Ovary (tissue), 9 donors: ENCODE measurements around the gene FAM222A. TPM values are rescaled to one million over a fixed set of nuclear protein-coding genes. Genes with fewer than 3 reads are reported as not detected.
A peak's percentile ranks its signal among the peaks of the same experiment; 100 is the strongest.

Source experiments
- DNase-seq, 5 donors: peaks; one replicate each; pipeline ENCODE4 v3.0.0-alpha.2; 2019 to 2020
- H3K27ac ChIP-seq, 2 donors: fragments of 200-600 bp; one replicate each; pipeline versions ENCODE4 v1.5.1 to v1.8.0; 2019 to 2022
- H3K27me3 ChIP-seq: fragments of 200-600 bp; one replicate; pipeline ENCODE4 v1.8.0; 2022
- H3K36me3 ChIP-seq: fragments of 200-600 bp; sonication (generic); one replicate; pipeline ENCODE4 v1.5.1; 2019
- H3K4me1 ChIP-seq: one replicate; pipeline ENCODE4 v1.8.1; 2013; ENCODE audit warnings: mild to moderate bottlenecking, moderate library complexity; ENCODE audit not compliant: insufficient read depth
- H3K4me3 ChIP-seq: fragments of 200-600 bp; sonication (generic); one replicate; pipeline ENCODE4 v1.5.1; 2017
- H3K9me3 ChIP-seq, 2 donors: fragments of 200-600 bp in 1 of 2; sonication (generic) in 1 of 2; one replicate each; pipeline versions ENCODE4 v1.5.1 to v1.8.1; 2013 to 2019; ENCODE audit warnings: mild to moderate bottlenecking in 1 of 2, moderate library complexity in 1 of 2
- EP300 ChIP-seq: sonication (generic); formaldehyde crosslinking; IDR thresholded peaks from one replicate; pipeline ENCODE4 v1.6.1; 2017; ENCODE audit warnings: antibody characterized with exemption
- POLR2A ChIP-seq: fragments of 450-650 bp; IDR thresholded peaks from one replicate; pipeline ENCODE4 v1.6.1; 2017; ENCODE audit warnings: antibody characterized with exemption, mild to moderate bottlenecking, moderate library complexity
- WGBS, 3 donors: extraction: QIAGEN DNeasy Blood & Tissue Kit in 1 of 3; methylation state at CpG; one replicate each; pipeline versions ENCODE4 v1.1.5 to v1.1.7; 2013 to 2017; 5-methylcytosine and 5-hydroxymethylcytosine counted together
- intact Hi-C, 4 donors: fragments of 100-400 bp; cut with DNase I; formaldehyde crosslinking; loops; one replicate each; pipeline versions ENCODE4 v1.11.0 to v1.15.1; 2022 to 2023
- polyA plus RNA-seq, 2 donors: library from polyadenylated mRNA; stranded (reverse); fragments of 200-250 nt in 1 of 2; fragments of 350-450 nt in 1 of 2; fragmentation: Illumina TruSeq in 1 of 2; extraction: RNeasy Lipid Tissue Mini Kit (QIAGEN cat#74804) in 1 of 2; gene quantifications; one replicate each; pipeline ENCODE4 v1.2.3, GENCODE V29; 2013 to 2014
- total RNA-seq, 7 donors: library from RNA; depleted of rRNA in 2 of 7; stranded (reverse); fragments of >200 nt in 2 of 7; fragmentation: NEBNext Ultra II Directional in 3 of 7; extraction: Animal tissue kit (Norgen Biotek cat#: 25700) in 3 of 7; gene quantifications; one replicate each; pipeline versions ENCODE4 v1.1.0 to v1.2.4, GENCODE V29; 2016 to 2023
- TF ChIP-seq, protein P1 (sequence below), 3 donors: fragments of 450-650 bp in 2 of 3; fragments of 200-600 bp in 1 of 3; IDR thresholded peaks; one replicate each; pipeline versions ENCODE4 v1.5.1 to v1.8.0; 2016 to 2022; ENCODE audit warnings: antibody characterized with exemption in 3 of 3, mild to moderate bottlenecking in 1 of 3
- donor health status: DM: no; HTN: no; CAD: no; lungs with moderate emphysema.
- donor health status: DM: no; HTN: no; CAD: no.
- donor health status: Bipolar disorder and iron deficiency.
- donor health status: DM: yes; HTN: yes; CAD: no.
- donor health status: DM: no; HTN: no; CAD: no.
- donor health status: DM: yes; HTN: yes; CAD: no.

FAM222A gene
- total and polyA plus RNA-seq, 9 donors: 4.8 to 28.4 (median 13.7) TPM

DNA sequence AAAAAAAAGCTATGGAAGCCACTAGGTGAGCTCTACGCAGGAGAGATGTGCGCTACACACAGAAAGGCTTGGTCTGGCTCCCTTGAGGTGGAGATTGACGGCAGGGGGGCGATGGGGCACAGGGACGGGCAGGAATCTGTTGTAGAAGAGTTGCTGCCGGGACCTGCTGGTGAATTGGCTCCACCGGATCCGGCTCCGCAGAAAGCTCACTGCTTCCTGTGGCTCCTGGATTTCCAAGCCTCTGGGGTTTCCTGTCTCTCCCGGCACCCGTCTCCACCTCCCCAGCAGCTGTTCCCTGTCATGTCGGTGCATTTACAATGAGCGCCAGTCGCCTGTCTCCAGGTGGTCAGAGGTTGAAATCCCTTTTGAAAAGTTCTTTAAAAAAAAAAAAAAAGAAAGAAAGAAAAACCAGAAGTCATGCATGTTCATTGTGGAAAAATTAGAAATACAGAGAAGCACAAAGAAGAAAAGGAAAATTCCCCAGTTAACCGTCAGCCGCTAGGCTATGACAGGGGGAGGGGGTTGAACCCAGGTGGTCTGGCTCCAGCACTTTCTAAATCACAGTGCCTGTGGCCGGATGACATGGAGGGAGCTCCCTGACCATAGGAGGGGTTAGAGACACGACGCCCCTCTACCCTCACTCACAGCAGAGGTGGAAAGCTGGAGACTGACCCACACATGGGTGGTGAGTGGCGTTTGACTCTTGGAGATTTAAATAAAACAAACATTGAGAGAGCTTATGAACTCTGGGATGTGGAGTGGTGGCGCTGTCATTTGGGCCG is 20.8 kb downstream of the FAM222A start:
- DNase-seq: peak; percentile 21 to 49 (median 37)
- Histone ChIP-seq H3K27ac (no peak overlapping the region), H3K9me3 (no peaks in the 10 kb centered on the region), H3K27me3 (no peaks in the 10 kb centered on the region), H3K4me3 (no peak overlapping the region), H3K36me3 (no peaks in the 10 kb centered on the region), H3K4me1 (peaks cover 2% of the 10 kb centered on the region)
- intact Hi-C loops: no loop called here
- TF ChIP-seq EP300: no peak
- no peak for TF ChIP-seq POLR2A
- TF ChIP-seq, protein P1, sequence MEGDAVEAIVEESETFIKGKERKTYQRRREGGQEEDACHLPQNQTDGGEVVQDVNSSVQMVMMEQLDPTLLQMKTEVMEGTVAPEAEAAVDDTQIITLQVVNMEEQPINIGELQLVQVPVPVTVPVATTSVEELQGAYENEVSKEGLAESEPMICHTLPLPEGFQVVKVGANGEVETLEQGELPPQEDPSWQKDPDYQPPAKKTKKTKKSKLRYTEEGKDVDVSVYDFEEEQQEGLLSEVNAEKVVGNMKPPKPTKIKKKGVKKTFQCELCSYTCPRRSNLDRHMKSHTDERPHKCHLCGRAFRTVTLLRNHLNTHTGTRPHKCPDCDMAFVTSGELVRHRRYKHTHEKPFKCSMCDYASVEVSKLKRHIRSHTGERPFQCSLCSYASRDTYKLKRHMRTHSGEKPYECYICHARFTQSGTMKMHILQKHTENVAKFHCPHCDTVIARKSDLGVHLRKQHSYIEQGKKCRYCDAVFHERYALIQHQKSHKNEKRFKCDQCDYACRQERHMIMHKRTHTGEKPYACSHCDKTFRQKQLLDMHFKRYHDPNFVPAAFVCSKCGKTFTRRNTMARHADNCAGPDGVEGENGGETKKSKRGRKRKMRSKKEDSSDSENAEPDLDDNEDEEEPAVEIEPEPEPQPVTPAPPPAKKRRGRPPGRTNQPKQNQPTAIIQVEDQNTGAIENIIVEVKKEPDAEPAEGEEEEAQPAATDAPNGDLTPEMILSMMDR (IDR thresholded peaks at IDR 0.05): no peak
- 27 to 32% (median 31%) methylated on average over 22 of the region's 22 CpGs for WGBS, 3 donors

DNA sequence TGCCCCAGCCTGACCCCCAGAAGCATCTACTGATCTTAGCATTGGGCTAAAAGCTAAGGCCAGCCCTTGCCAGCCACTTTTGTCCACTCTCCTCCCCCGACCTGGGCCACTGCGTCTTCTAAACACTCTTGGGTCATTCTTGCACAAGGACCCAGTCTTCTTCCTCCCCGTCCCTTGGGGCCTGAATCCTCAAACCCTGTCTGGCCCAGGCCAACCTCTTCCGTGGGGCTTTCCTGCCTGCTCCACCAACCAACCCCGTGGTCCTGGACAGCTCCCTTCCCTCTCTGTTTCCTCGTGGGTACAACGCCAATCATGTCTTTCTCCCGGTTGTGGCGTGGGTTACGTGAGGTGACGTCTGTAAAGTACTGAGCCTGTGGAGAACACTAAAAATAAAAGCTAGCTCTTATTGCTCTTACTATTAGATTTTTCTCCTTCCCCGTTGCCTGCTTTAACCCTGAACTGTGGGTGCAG is 21.5 kb downstream of the FAM222A start:
- intact Hi-C loops: no loop called here

DNA sequence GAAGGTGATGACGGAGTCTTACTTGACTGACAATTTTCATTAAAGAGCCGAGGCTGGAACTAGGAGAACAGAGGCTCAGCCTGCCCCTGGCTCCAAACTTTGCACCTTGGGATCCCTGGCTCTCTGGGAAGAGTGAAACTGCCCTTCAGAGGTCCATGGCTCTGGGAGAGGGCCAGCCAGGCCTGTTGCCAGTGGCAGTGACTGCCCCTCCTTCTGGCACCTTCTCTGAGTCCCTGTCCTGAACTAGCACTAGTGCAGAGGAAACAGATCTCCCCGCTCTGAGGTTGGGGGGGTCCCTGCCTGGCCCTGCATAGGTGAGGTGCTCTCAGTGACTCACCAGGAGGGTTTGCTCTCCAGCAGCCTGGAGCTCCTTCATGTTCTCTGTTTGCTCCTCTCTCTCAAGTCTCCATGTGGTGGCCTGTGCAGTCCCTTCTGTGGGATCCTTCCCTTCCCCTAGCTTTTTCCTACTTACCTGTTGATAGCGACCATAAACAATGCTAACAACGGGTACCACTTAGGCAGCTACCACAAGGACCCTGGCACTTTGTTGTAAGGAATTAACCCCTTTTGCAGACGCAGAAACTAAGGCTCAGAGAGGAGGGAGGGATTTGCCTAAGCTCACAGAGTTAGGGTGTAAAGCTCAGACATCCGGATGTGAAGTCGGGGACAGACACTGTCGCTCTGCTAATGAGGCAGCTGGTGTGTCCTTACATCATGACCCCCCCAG is 22.4 kb downstream of the FAM222A start:
- no peaks in the 10 kb centered on the region for H3K9me3 ChIP-seq
- peak in 4 of 5 donors; percentile 13 to 28 (median 14) for DNase-seq
- intact Hi-C loops: no loop called here
- no peak overlapping the region for H3K27ac ChIP-seq
- 68 to 77% (median 76%) methylated on average over 9 of the region's 9 CpGs for WGBS, 3 donors
- no peaks in the 10 kb centered on the region for H3K36me3 ChIP-seq
- no peak for TF ChIP-seq EP300
- TF ChIP-seq POLR2A: no peak
- TF ChIP-seq, protein P1 (IDR thresholded peaks at IDR 0.05): no peak
- peaks cover 2% of the 10 kb centered on the region for H3K4me1 ChIP-seq
- no peak overlapping the region for H3K4me3 ChIP-seq
- no peaks in the 10 kb centered on the region for H3K27me3 ChIP-seq

More for the DNA sequence above, 21.5 kb downstream of the FAM222A start:
- no peaks in the 10 kb centered on the region for H3K36me3 ChIP-seq
- TF ChIP-seq EP300: no peak
- TF ChIP-seq, protein P1 (IDR thresholded peaks at IDR 0.05): no peak
- no peak for TF ChIP-seq POLR2A
- H3K9me3 ChIP-seq: no peaks in the 10 kb centered on the region
- H3K4me3 ChIP-seq: no peak overlapping the region
- WGBS, 3 donors: 78 to 83% (median 82%) methylated on average over 12 of the region's 12 CpGs
- no peaks in the 10 kb centered on the region for H3K27me3 ChIP-seq
- H3K27ac ChIP-seq: no peak overlapping the region
- peak in 3 of 5 donors; percentile 6 to 15 (median 10) for DNase-seq
- H3K4me1 ChIP-seq: peaks cover 2% of the 10 kb centered on the region

DNA sequence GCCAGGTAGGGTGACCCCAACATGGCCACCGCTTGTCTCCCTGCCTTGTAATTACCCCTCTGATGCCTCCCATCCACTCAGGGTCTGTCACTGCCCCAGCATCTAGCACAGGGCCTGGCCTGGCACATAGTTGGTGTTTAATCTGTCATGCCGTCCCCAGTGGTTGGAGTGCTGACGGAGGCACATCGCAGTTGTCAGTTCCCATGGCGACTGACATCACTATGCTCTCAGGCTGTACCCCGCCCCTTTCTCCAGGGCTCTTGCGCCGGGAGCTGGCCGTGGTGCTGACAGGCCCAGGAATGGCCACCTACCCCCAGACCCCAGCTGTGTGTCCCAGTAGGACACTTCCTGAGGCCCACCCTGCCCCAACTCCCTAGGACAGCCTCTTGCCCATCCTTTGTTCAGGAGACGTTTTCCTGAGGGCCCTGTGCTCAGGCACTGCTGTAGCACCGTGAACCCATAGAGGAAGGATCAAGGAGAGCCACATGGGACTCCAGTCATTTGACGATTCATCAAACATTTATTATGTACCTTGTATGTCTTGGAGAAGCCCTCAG is 23.0 kb downstream of the FAM222A start:
- Histone ChIP-seq H3K36me3 (no peaks in the 10 kb centered on the region), H3K27ac (no peak overlapping the region), H3K4me3 (no peak overlapping the region), H3K9me3 (no peaks in the 10 kb centered on the region), H3K4me1 (peaks cover 2% of the 10 kb centered on the region), H3K27me3 (no peaks in the 10 kb centered on the region)
- TF ChIP-seq POLR2A (no peak), EP300 (no peak)
- intact Hi-C loops: no loop called here
- DNase-seq: peak in 4 of 5 donors; percentile 29 to 53 (median 36)
- 44 to 53% (median 48%) methylated on average over 12 of the region's 12 CpGs for WGBS, 3 donors
